ENCODE results near the gene HARS2. TPM values are rescaled to one million over a fixed set of nuclear protein-coding genes. Genes with fewer than 3 reads are reported as not detected.
"Not testable (repeated sequence)": the region's sequence is repeated elsewhere in the genome, so short reads cannot be mapped to it uniquely, and the experiment has no call there.

Gene HARS2
- polyA plus RNA-seq, 2 of the 4 experiments (the other 2 are of a cell fraction): 44.9 to 55.1 TPM

- H3K4me2 ChIP-seq: peak within 1 kb of the TSS; percentile 99
- DNase-seq (ENCODE audit: low read depth in 1 of 2, low spot score in 1 of 2) (peak; percentile 94 to 97), ATAC-seq (peak; percentile 97 to 99), FAIRE-seq (no peak)
- peaks cover 18% of the 10 kb centered on the region; the same call in 1 of the 3 replicates for H3K4me1 ChIP-seq
- peak within 1 kb of the TSS; percentile 83 for H3K4me3 ChIP-seq
- WGBS (ENCODE audit: missing lambda C conversion rate): 1% methylated on average over 20 of the region's 54 CpGs
- TF ChIP-seq POLR2A (IDR thresholded peaks at IDR 0.05; ENCODE audit: low read length) (peak; percentile 95), PHF8 (IDR thresholded peaks at IDR 0.05; ENCODE audit: borderline replicate concordance, low read depth) (peak; percentile 71), CBX8 (IDR thresholded peaks at IDR 0.05) (no peak), MYC (IDR thresholded peaks at IDR 0.05; ENCODE audit: borderline replicate concordance, low read length) (peak; percentile 77; the same call in 1 of the 2 replicates), ZNF302 (CRISPR knock-in tag; IDR thresholded peaks at IDR 0.05) (no peak), JUN (IDR thresholded peaks at IDR 0.05) (peak; percentile 69 to 92; a peak in 3 of 5 replicates)
- TF ChIP-seq, protein P1, sequence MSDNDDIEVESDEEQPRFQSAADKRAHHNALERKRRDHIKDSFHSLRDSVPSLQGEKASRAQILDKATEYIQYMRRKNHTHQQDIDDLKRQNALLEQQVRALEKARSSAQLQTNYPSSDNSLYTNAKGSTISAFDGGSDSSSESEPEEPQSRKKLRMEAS (IDR thresholded peaks at IDR 0.05): peak; percentile 84
- TF ChIP-seq, protein P2, sequence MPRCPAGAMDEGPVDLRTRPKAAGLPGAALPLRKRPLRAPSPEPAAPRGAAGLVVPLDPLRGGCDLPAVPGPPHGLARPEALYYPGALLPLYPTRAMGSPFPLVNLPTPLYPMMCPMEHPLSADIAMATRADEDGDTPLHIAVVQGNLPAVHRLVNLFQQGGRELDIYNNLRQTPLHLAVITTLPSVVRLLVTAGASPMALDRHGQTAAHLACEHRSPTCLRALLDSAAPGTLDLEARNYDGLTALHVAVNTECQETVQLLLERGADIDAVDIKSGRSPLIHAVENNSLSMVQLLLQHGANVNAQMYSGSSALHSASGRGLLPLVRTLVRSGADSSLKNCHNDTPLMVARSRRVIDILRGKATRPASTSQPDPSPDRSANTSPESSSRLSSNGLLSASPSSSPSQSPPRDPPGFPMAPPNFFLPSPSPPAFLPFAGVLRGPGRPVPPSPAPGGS (IDR thresholded peaks at IDR 0.05): peak; percentile 83
- ChIA-PET CTCF (interaction anchor here (0.5 to 1.0 kb wide), 2 partner anchors 9 to 110 kb away, joined by 3 to 5 read pairs; no protein-coding TSS in a partner anchor), POLR2A (interaction anchor here (1.0 to 2.5 kb wide), 7 partner anchors 9 to 1304 kb away, joined by 3 to 20 read pairs (median 3); partner anchors contain the start of genes HARS1, HARS2, IK and NDUFA2)
- H3K27ac ChIP-seq: peak within 1 kb of the TSS; percentile 84 to 94
- H3K9me3 ChIP-seq: no peaks in the 10 kb centered on the region
These were observed 26.7 kb upstream of the HARS2 start, which contains the start of gene WDR55 for GRCh38 chr5:140664359-140665119. Gene WDR55 (plus strand): TSS chr5:140664904. CDS start chr5:140664913, 9 bp downstream.

GRCh38 chr5:140671035-140671434 is 20.2 kb upstream of the HARS2 start:
- H3K4me1 ChIP-seq: peaks cover 10% of the 10 kb centered on the region; the same call in 1 of the 3 replicates
- H3K9me3 ChIP-seq; DNase-seq (ENCODE audit: low read depth in 1 of 2, low spot score in 1 of 2); H3K4me2 ChIP-seq; H3K4me3 ChIP-seq; FAIRE-seq; H3K27ac ChIP-seq; CTCF ChIA-PET: not testable (repeated sequence)
- peak in 1 of 2 experiments; percentile 2; a peak in 2 of 6 replicates for ATAC-seq
- POLR2A ChIA-PET: interaction anchor here (1.7 kb wide), 1 partner anchor 23 kb away, joined by 5 read pairs; the partner anchor contains the start of genes IK and NDUFA2
- WGBS (ENCODE audit: missing lambda C conversion rate): 91% methylated on average over 2 of the region's 4 CpGs

DNA sequence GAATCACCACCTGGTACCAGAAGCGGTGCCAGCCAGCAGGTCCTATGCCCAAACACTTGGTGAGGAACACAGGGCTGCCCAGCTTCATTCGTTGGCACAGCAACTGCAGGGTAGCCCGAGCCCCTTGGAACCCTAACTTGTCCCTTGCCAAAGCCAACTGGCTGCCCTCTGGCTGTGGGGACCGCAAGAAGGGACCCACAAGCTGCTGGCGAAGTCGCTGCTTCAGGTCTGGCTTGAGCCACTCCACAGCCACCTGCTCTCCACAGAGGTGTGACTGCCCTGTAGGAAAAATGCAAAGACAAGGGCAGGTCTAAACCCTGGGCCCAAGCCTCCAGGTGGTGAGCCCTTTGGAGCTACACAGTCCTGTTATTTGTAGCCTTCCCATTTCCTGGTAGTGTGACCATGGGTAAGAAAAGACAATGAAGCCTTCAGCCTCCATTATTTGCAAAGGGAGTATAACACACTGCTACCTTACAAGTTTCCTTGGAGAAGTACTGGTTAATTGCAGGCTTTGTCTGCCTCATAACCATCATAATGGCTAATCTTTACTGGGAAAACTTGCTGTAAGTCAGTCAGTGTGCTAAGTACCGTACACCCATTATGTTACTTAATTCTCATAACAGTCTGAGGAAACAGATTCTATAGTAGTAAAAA is 19.7 kb upstream of the HARS2 start:
- Histone ChIP-seq H3K4me3 (no peak overlapping the region), H3K4me1 (peaks cover 5% of the 10 kb centered on the region; the same call in 1 of the 3 replicates), H3K9me3 (no peaks in the 10 kb centered on the region), H3K27ac (no peak overlapping the region), H3K4me2 (no peak overlapping the region)
- ChIA-PET CTCF (no interaction called here), POLR2A (interaction anchor here (1.7 kb wide), 1 partner anchor 24 kb away, joined by 5 read pairs; the partner anchor contains the start of genes IK and NDUFA2)
- ATAC-seq: peak; percentile 15 to 67; a peak in 5 of 6 replicates
- TF ChIP-seq, protein P3, sequence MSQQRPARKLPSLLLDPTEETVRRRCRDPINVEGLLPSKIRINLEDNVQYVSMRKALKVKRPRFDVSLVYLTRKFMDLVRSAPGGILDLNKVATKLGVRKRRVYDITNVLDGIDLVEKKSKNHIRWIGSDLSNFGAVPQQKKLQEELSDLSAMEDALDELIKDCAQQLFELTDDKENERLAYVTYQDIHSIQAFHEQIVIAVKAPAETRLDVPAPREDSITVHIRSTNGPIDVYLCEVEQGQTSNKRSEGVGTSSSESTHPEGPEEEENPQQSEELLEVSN (IDR thresholded peaks at IDR 0.05; ENCODE audit: borderline replicate concordance, low read depth): no peak
- TF ChIP-seq HOXB5 (CRISPR knock-in tag; IDR thresholded peaks at IDR 0.05) (no peak), SREBF2 (IDR thresholded peaks at IDR 0.05) (no peak), HMGXB4 (CRISPR knock-in tag; IDR thresholded peaks at IDR 0.05; ENCODE audit: borderline replicate concordance) (no peak), HOXA7 (CRISPR knock-in tag; IDR thresholded peaks at IDR 0.05) (no peak), JUN (IDR thresholded peaks at IDR 0.05) (no peak), ESRRA (IDR thresholded peaks at IDR 0.05; ENCODE audit: borderline replicate concordance, low read length) (no peak), HOXB13 (CRISPR knock-in tag; IDR thresholded peaks at IDR 0.05; ENCODE audit: low read depth) (no peak), GATA3 (IDR thresholded peaks at IDR 0.05; ENCODE audit: borderline replicate concordance) (no peak), RFX5 (IDR thresholded peaks at IDR 0.05) (no peak)
- TF ChIP-seq, protein P2 (IDR thresholded peaks at IDR 0.05): no peak
- no peak for DNase-seq (ENCODE audit: low read depth in 1 of 2, low spot score in 1 of 2)
- FAIRE-seq: no peak
- WGBS (ENCODE audit: missing lambda C conversion rate): 97% methylated on average over 3 of the region's 7 CpGs

Measured in A549 (cell line).